LHCN-M2 (cell line): Measurements from ENCODE around the gene DYSF. TPM values are rescaled to one million over a fixed set of nuclear protein-coding genes. Genes with fewer than 3 reads are reported as not detected.
"Not testable (repeated sequence)": the region's sequence is repeated elsewhere in the genome, so short reads cannot be mapped to it uniquely, and the experiment has no call there.

ENCODE experiments used
- DNase-seq: peaks from one replicate; pipeline ENCODE4 v3.0.0-alpha.2; 2012; ENCODE audit warnings: low read depth
- total RNA-seq: library from RNA; depleted of rRNA; stranded (reverse); fragments of >200 nt; gene quantifications from 2 replicates; pipeline ENCODE4 v1.2.3, GENCODE V29; 2014

DYSF gene
- total RNA-seq, 1 experiment from 2014 or later: 59.5 TPM

DNA sequence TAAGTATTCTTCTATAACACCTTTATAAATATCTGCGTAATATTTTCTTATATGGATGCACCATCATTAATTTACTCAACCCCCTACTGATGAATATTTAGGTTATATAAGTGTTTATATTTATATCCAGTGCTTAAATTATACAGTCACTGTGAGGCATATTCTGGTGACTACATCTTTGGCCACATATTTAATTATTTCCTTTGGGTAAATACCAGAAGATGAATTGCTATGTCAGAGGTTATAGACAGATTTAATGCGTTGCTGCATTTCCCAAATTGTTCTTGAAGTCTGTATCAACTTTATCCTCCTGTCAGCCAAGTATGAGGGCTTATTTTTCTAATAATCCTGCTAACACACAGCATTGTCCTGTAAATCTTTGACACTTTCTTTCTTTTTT lies 18.7 kb downstream of the DYSF start:
- no peak for DNase-seq

DNA sequence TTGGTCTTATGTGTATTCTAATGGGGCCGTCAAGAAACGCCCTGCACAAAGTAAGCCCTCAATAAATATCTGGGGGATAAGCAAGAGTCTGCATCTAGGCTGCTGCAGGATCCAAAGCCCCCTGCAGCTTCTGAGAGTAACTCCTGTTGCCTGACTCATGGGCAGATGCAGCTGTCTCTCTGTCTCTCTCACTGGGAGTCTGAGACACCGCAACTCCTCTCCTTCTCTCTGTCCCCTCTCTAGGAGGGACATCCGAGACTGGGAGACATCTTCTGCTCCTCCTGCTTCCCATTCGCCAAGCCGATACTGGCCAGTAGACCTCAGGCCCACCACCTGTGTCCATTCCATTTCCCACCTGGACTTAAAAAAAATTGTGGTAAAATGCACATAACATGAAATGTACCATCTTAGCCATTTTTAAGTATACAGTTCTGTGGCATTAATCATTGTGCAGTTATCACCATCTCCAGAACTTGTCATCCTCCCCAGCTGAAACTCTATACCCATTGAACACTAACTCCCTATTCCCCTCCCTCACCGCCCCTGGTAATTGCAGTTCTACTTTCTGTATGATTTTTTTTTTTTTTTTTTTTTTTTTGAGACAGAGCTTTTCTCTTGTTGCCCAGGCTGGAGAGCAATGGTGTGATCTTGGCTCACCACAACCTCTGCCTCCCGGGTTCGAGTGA lies 20.1 kb downstream of the DYSF start:
- peak; percentile 86 for DNase-seq

DNA sequence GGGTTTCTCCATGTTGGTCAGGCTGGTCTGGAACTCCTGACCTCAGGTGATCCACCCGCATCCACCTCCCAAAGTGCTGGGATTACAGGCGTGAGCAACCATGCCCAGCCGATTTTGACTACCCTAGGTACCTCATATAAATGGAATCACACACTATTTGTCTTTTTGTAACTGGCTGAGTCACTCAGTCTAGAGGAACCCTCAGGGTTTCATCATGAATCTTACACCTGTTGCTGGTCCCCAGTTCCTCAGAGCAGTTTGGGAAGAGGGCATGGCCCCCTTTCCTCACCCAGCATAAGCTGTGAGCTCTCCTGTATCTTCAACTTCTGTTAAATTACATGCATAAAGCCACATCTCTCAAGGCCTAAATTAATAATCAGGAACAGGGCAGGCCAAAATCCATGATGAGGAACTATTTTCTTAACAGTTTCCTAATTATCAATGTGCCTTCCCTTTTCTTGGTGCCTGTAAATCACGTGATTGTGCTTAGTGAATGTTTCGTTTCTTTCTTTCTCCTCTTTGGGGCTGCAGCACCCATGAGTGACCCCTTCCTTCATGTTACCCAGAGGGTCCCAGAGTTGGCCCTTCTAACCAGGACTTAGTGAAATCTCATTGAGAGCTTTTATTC lies 20.9 kb downstream of the DYSF start:
- peak; percentile 67 for DNase-seq

DNA sequence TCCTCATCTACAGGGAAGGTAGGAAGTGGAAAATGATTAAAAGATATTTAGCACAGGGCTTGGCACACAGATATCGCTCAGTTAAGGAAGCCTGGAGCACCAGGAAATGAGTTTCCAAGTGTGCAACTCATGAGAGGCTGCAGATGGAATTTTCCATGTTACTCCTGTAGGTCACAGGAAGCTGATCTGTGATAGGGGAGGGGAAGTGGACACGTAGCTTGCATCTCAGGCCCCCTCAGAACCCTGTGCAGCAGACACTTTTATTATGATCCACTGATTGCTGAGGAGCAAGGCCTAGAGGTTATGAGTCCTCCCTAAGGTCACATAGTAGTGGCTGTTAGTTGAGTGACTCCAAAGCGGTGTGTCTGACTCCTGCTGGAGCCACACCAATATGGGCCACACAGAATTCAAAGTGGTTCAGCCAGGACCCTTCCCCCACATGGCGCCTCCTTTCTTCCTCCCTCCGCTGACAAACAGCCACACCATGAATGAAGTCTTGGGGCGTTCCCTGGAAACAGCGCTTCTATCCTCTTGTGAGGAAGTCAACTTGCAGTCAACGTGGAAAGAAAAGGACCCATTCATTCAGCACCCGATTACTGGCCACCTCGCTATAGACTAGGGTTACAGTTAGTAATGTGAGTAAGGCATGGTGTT lies 21.5 kb downstream of the DYSF start:
- DNase-seq: no peak

DNA sequence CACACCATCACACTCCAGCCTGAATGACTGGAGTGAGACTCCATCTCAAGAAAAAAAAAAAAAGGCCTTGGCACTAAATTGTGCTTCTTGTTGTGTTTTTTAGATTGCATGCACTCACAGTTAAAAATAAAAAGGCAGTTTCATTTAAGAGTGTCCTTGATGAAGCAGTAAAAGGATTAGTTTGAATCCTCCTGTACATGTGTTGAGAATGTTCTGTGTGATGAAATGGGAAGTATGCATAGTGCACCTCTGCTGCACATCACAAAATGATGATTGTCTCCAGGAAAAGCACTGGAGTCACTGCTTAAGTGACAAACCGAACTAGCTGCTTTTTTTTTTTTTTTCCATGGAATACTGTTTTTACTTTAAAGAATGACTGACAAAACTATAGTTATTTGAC lies 23.1 kb downstream of the DYSF start:
- no peak for DNase-seq

DNA sequence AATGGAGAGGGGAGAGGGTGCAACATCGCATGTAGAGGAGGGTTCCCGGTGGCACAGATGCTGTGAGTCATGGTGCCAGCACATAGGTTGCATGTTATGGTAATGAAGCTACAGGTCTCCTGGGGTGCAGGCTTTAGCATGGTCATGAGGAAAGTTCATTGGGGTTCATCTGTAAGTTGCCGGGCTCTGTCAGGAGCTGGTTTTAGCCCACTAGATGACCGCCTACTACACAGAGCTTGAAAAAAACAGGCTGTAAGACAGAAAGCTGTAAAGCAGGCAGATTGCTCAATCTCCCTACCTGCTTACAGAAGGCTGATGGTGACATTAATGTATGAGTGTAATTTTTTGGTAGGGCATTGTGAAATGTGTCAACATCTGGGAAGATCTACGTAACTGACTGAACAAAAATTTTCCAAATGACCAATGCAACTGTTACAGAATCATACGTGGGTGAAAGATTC lies 23.9 kb downstream of the DYSF start:
- no peak for DNase-seq

DNA sequence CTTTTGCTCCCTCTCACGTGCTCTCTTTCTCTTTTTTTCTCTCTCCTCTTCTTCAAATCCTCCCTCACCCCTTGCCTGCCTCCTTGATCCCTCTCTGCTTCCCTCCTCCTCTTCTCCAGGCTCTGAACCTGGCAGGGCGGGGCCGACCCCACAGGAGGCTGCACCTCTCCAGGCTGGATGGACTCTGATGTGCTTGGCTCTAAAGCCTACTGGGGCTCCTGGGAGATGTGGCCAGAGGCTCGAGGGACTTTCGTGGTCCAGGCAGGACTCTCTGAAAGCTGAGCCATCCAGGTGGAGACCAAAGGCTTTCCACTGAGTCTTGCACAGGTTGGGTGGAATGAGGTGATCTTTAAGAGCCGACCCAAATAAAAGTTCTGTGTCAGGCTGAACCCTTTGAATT lies 25.4 kb downstream of the DYSF start:
- no peak for DNase-seq

DNA sequence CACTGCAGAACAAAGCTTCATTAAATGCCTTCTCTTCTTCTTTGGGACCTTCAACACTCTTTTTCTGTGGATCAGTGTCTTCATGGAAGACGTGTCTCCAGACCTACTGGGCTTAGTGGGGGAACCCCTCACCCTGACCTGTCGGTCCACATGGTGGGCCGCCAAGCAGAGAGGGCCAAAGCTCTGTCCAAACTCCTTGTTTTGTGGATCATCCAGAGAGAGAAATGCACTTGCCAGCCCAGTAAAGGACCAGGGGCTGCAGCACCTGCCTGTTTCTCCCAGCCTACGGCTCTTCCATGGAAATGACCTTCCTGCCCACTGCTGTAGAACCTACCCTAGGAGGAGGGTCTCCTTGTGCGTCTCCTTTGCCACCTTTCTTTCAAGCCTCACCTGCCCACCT lies 25.9 kb downstream of the DYSF start:
- DNase-seq: no peak

DNA sequence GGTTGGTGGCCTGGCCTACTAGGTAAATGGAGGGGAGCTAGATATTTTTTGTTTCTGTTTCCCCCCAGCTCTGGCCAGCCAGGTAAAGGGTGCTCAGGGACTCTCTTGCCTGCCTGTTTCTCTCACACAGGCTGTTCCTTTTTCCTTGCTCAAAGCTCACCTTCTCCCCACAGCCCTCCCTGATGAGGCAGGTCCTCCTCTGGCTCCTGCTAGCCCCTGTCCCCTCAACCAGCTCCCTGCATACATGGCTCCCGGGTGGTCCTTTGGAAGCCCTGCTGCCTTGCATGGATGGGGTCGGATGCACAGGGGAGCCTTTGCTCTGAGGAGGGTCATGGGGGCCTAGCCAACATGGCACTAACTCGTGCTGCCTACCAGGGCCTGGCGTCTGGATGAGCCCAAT lies 27.8 kb downstream of the DYSF start:
- DNase-seq: no peak

DNA sequence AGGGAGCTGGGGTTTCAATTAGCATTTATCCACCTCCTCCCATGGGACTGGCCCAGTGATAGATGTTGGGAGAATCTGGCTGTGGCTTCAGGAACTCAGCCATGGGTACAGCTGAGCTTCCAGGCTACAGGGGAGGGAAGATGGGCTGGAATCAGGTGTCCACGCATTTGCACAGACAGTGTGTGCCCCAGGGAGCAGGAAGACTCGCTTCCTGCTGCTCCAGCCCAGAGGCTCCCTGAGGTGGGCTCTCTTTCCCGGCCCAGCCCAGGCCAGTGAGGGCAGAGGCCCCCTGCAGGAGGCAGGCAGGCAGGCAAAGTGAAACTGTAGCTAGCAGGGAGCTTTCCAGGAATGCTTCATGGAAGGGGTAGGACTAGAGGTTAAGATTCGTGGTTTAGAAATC lies 28.7 kb downstream of the DYSF start:
- DNase-seq: no peak

DNA sequence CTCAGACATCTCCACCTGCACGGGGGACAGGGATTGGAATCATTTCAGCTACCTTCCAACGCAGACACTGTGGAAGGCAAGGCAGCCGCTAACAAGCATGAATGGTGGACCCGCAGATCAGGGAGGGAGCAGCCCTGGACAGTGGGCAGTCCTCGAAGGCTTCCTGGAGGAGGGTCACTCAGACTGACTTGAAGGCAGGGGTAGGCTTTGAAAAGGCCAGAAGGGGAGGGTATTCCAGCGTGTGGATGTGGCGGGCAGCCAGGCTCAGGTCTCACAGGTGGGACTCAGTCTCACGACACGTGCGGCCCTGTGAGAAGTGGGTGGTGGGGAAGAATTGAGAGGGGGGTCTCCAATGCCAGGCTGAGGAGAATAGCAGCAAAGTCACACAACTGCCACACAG lies 29.9 kb downstream of the DYSF start:
- DNase-seq: no peak

DNA sequence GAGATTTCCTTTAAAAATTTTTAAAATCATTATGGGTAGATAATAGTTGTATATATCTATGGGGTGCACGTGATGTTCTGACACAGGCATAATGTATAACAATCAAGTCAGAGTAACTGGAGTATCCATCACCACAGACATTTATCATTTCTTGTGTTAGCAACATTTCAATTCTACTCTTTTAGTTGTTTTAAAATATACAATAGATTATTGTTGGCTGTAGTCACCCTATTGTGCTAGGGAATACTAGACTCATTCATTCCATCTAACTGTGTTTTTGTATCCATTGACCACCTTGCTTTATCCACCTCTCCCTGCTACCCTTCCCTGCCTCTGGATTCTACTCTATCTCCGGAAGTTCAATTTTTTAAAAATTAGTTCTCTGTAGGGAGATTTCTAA lies 31.0 kb downstream of the DYSF start:
- DNase-seq: no peak

DNA sequence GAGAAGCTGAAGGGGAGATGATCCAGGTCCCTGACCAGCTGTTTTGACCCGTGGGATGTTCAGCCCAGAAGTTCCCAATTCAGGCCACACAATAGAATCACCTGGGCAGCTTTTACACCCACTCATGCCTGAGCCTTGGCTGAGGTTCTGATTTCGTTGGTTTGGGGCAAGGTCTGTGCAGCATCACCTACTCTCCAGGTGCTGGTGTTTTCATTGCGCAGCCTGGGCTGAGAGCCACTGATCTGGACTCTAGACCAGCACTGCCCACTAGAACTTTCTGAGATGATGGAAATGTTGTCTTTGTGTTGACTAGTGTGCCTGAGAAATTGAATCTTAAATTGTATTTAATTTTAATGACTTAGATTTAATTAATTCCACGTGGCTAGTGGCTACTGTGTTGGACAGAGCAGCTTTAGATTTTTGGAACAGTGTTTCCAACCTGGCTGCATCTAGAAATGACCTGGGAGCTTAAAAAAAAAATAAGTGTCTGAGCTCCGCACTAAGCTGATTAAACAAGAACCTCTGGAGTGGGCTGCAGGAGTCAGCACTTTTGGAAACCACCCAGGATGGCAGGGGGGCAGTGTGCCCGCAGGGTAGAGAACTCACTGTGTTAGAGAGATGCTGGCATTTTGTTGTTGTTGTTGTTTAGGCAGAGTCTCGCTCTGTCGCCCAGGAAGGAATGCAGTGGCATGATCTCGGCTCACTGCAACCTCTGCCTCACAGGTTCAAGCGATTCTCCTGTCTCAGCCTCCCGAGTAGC lies 33.7 kb downstream of the DYSF start:
- DNase-seq: no peak

DNA sequence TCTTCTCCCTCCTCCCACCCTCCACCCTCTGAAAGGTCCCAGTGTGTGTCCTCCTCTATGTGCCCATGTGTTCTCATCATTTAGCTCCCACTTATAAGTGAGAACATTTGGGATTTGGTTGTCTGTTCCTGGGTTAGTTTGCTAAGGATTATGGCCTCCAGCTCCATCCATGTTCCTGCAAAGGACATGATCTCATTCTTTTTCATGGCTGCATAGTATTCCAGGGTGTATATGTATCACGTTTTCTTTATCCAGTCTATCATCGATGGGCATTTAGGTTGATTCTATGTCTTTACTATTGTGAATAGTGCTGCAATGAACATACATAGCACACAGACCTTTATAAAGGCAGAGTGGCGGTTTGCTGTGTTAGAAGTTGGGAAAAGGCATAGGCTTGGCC lies 38.2 kb downstream of the DYSF start:
- not testable (repeated sequence) for DNase-seq

DNA sequence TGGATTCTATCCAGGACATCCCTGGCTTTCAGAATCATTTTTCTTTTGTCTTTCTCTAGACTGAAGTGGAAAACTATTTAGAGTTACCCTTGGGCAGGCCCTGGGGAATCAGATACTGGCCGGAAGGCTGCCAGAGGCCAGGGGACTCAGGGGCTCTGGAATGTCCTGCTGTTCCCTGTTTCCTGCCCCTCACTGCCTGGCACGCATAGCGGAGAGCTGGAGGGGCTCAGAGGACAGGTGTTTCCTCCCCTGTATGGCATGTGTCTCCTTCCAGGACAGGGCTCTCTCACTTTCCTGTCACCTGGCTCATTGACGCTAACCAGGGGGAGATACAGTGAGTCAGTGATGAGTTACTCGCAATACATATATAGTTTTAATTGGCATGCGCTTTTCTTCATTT lies 38.8 kb downstream of the DYSF start:
- DNase-seq: peak; percentile 72

DNA sequence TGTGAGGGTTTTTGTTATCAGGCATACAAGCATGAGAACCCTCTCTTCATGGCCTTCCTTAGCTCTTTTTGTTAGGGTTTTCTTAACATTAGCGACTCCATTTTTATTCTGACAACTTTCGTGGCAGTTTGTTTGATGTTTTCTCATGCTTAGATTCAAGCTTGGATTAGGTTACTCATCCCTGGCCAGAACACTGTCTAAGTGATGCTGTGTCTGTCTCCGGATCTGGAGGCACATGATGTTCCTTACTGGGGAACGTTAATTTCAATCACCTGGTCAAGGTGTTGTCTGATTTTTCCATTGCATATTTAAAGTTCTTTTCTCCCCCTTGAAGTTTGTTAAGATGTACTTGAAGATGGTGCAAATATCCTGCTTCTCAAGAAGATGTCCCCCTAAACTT lies 40.7 kb downstream of the DYSF start:
- no peak for DNase-seq

DNA sequence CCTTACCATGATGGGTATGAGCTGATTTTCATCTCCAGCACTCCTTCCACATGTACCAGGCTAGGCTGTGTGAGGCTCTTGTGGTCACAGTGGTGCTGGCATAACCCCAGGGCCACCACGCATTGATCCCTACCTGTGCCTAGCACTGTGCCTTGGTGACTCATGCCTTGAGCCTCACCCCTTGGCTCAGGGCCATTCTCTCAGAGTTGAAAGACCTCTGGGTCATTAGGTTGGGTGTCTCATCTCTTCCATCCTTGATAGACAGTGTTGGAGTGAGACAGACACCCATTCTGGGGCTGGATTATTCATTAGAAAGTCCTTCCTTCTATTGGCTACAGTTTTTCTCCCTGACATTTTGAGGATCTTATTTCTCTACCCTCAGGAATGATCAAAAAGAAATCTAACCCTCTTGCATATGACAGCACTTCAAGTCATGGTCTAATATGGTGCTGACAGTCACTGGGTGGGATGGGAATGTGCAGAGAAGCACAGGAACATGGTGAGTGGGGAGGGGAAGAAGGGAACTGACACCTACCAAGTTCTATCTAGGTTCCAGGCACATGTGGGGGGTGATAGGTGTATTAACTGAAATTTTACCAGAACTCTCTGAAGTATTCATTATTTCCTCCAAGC lies 41.3 kb downstream of the DYSF start:
- DNase-seq: peak; percentile 53

DNA sequence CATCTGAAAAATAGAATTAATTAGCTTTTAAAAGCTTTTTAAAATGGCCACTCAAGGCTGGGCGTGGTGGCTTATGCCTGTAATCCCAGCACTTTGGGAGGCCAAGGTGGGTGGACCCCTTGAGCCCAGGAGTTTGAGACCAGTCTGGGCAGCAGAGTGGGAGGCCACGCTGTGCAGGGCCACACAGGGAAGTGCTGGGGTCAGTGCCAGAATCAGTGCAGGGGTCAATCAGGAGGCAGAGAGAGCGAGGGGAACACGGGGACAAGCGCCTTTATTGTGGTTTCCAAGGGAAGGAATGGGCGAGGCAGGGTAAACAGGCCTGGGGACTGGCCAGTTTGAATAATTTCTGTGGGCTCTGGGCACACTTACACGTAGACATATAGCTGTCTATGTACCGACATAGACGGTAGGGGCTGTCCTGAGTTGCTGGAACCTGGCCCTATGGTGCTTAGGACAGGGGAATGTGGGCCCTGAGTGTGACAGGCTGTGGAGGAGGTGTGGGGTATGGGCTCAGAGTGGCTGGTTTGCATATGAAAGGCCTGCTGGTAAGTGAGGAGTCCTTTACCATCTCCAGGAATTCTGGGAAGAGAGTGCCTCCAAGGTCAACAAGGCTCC lies 42.9 kb downstream of the DYSF start:
- no peak for DNase-seq

DNA sequence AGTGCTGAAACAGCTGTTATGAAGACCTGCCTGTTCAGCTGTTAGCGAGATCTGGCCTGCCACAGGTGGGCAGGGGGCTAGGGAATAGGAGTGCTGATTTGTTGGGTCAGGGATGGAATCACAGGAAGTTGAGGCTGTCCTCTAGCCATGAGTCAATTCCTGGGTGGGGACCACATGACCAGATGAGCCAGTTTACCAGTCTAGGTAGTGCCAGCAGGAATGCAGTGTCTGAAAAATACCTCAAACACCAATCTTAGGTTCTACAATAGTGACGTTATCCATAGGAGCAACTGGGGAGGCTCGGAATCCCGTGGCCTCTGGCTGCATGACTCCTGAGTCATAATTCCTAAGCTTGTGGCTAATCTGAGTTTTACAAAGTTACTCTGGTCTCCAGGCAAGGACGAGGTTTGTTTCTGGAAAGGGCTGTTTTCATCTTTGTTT lies 44.9 kb downstream of the DYSF start:
- peak; percentile 97 for DNase-seq

DNA sequence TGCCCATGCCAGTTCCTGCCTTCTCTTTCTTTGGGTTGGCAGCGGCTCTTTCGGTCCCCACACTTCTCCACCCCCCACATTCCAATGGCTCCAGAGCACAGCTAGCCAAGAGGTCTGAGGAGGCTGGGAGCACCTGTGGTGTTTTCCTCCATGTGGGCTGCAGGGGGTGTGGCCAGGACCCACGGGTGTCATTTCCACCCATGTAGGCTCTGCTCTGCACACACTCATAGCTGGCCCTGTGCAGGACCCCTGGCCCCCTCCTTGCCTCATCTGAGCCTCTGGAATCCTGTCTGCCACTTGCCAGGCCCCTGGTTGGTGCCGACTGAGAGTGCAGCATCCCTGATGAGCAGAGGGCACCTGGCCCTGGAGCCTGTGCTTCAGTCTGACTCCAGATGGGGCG lies 46.3 kb downstream of the DYSF start:
- no peak for DNase-seq

DNA sequence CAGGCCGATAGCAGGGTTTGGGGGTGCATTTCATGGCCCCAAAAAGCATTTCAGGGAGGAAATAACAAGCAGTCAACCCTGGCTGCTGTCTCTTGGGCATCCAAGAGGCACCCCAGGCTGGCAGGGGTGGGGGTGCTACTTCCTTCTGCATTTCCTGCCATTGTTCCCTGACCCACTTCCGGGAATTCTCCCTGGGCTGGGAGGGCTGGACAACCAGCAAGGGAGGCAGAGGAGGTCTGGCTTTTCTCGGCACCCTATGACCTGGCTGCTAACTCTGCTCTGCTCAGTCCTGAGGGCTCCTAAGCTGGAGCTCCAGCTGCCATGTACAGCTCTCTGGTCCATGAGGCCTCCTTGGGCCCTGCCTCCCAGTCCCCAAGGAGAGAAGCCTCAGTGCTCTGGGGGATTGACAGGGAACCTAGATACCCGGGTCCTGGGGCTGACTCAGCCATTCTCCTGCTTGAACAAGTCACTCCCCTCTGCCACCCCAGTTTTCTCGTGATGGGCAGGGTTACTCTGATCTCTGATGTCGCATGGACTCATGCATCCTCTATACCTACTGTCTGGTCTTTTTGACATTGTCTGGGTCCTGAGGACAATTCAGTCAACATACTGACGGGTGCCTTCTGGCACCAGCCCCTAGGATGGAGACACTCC lies 47.2 kb downstream of the DYSF start:
- DNase-seq: no peak
